ENCODE results near the gene KRTAP4-6. TPM values are rescaled to one million over a fixed set of nuclear protein-coding genes. Genes with fewer than 3 reads are reported as not detected.
A peak's percentile ranks its signal among the peaks of the same experiment; 100 is the strongest.
"Not testable (repeated sequence)": the region's sequence is repeated elsewhere in the genome, so short reads cannot be mapped to it uniquely, and the experiment has no call there.

The KRTAP4-6 gene
- not detected for total RNA-seq

GRCh38 chr17:41140360-41141131, at the start of gene KRTAP4-6:
Gene KRTAP4-6 (minus strand): TSS chr17:41140544. CDS start chr17:41140487, 57 bp downstream.
- ATAC-seq (no peak), DNase-seq (ENCODE audit: low spot score) (no peak)
- intact Hi-C loops (cut with DNase I), result loop anchor here (10.0 kb wide), 1 partner anchor 104 kb away; the partner anchor contains the start of gene KRTAP9-4

- intact Hi-C loops (cut with DNase I); ATAC-seq; DNase-seq (ENCODE audit: low spot score): not testable (repeated sequence)
Observed at GRCh38 chr17:41189837-41190318, 49.5 kb upstream of the KRTAP4-6 start, which contains the start of gene KRTAP9-1. Gene KRTAP9-1 (plus strand): TSS chr17:41189887. CDS start chr17:41189887, 0 bp downstream.

DNA sequence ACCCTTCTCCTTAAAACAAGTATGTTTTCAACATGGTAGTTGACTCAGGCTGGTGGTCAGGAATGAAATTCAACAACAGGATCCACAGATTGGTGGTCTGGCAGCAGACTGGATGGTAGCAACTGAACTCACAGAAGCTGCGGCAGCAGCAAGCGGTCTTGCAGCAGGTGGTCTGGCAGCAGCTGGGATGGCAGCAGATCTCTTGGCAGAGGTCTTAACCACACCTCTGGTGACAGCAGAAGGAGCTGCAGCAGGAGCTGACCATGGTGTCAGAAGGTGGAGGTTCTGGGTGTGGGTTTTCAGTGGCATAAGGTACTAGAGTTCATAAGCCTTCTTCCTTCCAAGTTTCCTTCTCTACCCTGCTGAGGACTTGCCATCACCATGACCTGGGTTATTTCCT, 46.5 kb upstream of the KRTAP4-6 start:
- ATAC-seq, result no peak
- intact Hi-C loops (cut with DNase I), result no loop called here
- no peak for DNase-seq (ENCODE audit: low spot score)

DNA sequence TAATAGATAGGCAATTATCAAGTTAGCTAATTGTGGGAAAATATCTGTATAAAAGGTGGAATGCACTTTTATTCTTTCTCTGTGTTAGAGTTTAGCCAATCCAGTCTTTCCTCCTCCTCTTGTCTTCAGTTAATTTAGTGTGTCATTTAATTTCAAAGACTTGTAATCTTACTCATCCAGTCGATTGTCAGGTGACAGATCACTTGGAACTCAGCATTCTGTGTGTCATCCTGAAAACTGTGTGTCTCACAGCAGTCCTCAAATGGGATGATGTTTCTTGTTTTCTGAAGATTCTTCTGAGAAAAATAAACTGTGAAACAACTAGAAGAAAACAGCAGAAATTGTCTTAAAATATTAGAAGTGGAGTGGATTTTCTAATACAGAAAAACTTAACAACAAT, 44.7 kb upstream of the KRTAP4-6 start:
- no peak for ATAC-seq
- DNase-seq (ENCODE audit: low spot score), result no peak
- intact Hi-C loops (cut with DNase I), result no loop called here

DNA sequence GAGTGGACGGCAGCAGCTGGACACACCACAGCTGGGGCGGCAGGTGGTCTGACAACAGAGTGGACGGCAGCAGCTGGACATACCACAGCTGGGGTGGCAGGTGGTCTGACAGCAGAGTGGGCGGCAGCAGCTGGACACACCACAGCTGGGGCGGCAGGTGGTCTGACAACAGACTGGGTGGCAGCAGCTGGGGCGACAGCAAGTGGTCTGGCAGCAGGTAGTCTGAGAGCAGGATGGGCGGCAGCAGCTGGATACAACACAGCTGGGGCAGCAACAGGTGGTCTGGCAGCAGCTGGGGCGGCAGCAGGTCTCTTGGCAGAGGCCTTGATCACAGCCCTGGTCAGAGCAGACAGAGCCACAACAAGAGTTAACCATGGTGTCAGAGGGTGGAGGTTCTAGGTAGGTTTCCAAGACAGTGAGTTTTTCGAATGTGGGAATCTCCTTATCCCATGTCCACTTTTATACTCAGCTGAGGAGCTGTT, 44.2 kb upstream of the KRTAP4-6 start, which contains the start of gene KRTAP4-1:
Gene KRTAP4-1 (minus strand): TSS at position 432 of the 482 bp plus-strand sequence. CDS start 57 bp downstream, at position 375.
- intact Hi-C loops (cut with DNase I), result no loop called here
- ATAC-seq (no peak), DNase-seq (ENCODE audit: low spot score) (no peak)

DNA sequence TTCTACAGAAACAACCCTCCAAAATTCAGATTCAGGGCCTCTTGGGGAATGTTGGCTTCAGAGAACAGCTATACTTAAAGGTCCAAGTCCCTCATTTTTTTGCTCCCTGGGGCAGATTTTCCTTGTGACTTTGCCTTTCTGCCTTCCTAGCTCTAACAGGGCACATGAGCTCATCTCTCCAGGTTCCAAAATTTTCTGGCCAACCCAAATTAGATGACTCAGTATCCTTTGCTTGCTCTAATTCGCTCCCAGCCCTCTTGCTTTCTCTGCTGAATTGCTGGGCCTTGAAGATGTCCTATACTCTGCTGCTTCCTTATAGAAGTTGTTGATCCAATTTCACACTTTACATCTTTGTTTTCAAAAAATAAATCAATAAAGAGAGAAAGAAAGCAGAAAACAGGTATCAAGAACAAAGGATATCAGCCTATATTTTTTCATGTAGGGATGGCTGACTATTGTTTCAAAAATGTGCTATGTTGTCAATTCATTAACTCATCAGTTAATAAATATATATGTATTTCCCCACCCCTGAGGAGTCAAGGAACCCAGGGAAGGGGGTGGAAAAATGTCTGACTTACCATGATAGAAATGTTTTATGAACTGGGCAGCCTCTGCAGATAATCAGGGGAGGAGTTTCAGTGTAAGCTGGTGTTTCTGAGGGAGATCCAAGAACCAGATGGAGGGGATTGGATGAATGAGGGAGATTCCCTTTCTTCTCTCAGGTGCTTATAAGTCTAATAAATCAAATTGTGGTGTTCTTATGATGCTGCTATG, 38.7 kb upstream of the KRTAP4-6 start:
- no peak for DNase-seq (ENCODE audit: low spot score)
- intact Hi-C loops (cut with DNase I), result no loop called here
- peak; percentile 62 for ATAC-seq

- intact Hi-C loops (cut with DNase I), result no loop called here
Observed at GRCh38 chr17:41178341-41178740, 38.0 kb upstream of the KRTAP4-6 start.

GRCh38 chr17:41177727-41178271, 37.5 kb upstream of the KRTAP4-6 start, which contains the start of gene KRTAP4-2:
Gene KRTAP4-2 (minus strand): TSS chr17:41178221. CDS start chr17:41178164, 57 bp downstream.
- no peak for DNase-seq (ENCODE audit: low spot score)
- intact Hi-C loops (cut with DNase I), result no loop called here
- no peak for ATAC-seq

More at GRCh38 chr17:41178341-41178740, 38.0 kb upstream of the KRTAP4-6 start:
- no peak for DNase-seq (ENCODE audit: low spot score)
- ATAC-seq, result peak; percentile 24

- ATAC-seq (no peak), DNase-seq (ENCODE audit: low spot score) (no peak)
- intact Hi-C loops (cut with DNase I), result no loop called here
Observed at GRCh38 chr17:41176744-41177387, 36.5 kb upstream of the KRTAP4-6 start.

DNA sequence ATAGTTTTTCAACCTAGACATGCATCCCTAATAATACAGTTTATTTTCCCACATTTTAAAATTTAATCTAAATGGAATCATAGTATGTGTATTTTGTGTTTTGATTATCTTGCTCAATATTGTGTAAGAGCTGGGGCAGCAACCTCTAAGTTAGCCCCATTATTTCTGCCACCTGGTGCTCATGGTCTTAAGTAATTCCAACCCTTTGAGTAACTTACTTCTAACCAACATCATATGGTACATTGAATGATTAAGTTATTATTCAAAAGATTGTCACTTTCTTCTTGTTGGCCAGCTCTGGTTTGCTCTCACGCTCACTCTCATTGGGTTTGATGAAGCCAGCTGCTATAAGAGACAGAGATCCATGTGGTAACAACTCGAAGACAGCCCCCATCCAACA, 31.5 kb upstream of the KRTAP4-6 start:
- ATAC-seq, result no peak
- DNase-seq (ENCODE audit: low spot score), result no peak
- intact Hi-C loops (cut with DNase I), result no loop called here

DNA sequence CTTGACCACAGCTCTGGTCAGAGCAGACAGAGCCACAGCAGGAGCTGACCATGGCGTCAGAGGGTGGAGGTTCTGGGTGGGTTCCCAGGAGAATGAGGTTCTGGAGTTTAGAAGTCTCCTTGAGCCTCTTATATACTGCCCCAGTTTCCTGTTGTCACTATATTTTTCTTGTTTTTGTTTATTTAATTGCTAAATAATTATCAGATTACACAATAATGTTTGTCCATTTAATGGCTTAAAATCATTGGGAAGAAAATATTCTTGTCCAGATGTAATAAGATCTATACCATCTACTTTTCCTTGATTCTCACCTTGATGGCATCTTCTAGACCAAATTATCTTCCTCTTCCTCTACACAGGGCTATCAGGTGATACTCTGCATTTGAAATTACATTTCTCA, 27.8 kb upstream of the KRTAP4-6 start, which contains the start of gene KRTAP4-3:
Gene KRTAP4-3 (minus strand): TSS at position 101 of the 400 bp plus-strand sequence. CDS start 49 bp downstream, at position 52.
- DNase-seq (ENCODE audit: low spot score) (no peak), ATAC-seq (no peak)
- intact Hi-C loops (cut with DNase I), result no loop called here

DNA sequence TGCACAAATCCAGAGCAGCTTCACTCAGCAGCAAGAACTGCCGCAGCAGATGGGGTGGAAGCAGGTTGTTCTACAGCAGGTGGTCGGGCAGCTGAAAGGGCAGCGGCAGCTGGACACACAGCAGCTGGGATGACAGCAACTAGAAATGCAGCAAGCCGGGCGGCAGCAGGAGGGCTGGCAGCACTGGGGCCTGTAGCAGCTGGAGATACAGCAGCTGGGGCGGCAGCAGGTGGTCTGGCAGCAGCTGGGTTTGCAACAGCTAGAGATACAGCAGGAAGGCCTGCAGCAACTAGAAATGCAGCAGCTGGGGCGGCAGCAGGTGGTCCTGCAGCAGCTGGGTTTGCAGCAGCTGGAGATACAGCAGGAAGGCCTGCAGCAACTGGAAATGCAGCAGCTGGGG, 27.2 kb upstream of the KRTAP4-6 start:
- ATAC-seq (no peak), DNase-seq (ENCODE audit: low spot score) (no peak)
- intact Hi-C loops (cut with DNase I), result no loop called here

DNA sequence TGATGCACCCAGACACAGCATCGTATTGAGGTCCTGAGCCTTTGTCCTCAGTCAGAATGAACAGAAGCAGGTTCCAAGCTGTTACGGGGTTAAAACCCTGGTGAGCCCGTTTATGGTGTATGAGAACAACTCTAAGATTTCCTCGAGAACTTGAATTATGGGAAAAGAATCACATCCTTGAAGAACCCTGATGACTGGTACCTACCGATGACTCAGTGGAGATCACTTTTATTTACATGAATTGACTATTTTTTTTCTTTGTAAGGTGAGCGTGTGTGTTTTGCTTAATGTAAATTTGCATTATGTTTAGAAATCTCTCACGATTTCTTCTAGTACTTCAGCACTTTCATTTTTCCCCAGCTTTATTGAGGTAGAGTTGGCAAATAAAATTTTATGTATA, 23.5 kb upstream of the KRTAP4-6 start:
- intact Hi-C loops (cut with DNase I), result no loop called here
- ATAC-seq (no peak), DNase-seq (ENCODE audit: low spot score) (no peak)

- DNase-seq (ENCODE audit: low spot score) (no peak), ATAC-seq (no peak)
- intact Hi-C loops (cut with DNase I), result no loop called here
Observed at GRCh38 chr17:41160648-41161047, 20.3 kb upstream of the KRTAP4-6 start, which contains the start of gene KRTAP4-4. Gene KRTAP4-4 (minus strand): TSS chr17:41160748. CDS start chr17:41160691, 57 bp downstream.

DNA sequence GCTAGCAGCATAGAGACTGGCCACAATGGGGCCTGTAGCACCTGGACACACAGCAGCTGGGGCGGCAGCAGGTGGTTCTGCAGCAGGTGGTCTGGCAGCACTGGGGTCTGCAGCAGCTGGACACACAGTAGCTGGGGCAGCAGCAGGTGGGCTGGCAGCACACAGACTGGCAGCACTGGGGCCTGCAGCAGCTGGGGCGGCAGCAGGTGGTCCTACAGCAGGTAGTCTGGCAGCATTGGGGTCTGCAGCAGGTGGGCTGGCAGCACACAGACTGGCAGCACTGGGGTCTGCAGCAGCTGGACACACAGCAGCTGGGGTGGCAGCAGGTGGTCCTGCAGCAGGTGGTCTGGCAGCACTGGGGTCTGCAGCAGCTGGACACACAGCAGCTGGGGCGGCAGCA, 19.8 kb upstream of the KRTAP4-6 start:
- intact Hi-C loops (cut with DNase I); ATAC-seq; DNase-seq (ENCODE audit: low spot score): not testable (repeated sequence)

- intact Hi-C loops (cut with DNase I), result no loop called here
- DNase-seq (ENCODE audit: low spot score), result no peak
- no peak for ATAC-seq
Observed at GRCh38 chr17:41153856-41154255, 13.5 kb upstream of the KRTAP4-6 start.

GRCh38 chr17:41151525-41151924, 11.2 kb upstream of the KRTAP4-6 start:
- DNase-seq (ENCODE audit: low spot score) (no peak), ATAC-seq (no peak)
- intact Hi-C loops (cut with DNase I), result no loop called here

DNA sequence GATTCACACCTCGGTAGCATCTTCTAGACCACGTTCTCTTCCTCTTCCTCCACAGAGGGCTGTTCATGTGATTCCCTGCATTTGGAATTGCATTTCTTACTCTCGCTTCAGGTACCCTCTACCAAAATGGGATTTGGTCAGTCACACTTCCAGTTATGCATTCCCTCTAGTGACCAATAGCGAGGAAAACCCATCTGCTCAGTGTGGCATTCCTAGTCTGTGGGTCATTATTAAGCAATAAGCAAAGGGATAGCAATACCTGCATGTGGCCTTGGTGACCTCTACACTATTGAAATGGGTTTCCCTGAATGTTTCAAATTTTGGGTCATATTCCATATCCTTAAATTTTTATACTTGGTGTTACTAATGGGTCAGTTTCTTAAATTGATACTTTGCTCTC, 9.7 kb upstream of the KRTAP4-6 start:
- intact Hi-C loops (cut with DNase I), result no loop called here
- ATAC-seq (no peak), DNase-seq (ENCODE audit: low spot score) (no peak)
